Glutamatergic neuron (in vitro differentiated cells): Measurements from ENCODE around the gene LAMB1. TPM values are rescaled to one million over a fixed set of nuclear protein-coding genes. Genes with fewer than 3 reads are reported as not detected.

ENCODE experiments used
- DNase-seq: peaks from one replicate; pipeline ENCODE4 v3.0.0; 2022
- H3K27ac Mint-ChIP-seq: one replicate; pipeline ENCODE4 v1.8.0; 2020; ENCODE audit warnings: mild to moderate bottlenecking, mixed read lengths, inconsistent platforms; ENCODE audit not compliant: unreplicated experiment
- H3K27me3 Mint-ChIP-seq: one replicate; pipeline ENCODE4 v1.8.0; 2020; ENCODE audit warnings: mild to moderate bottlenecking, moderate library complexity, mixed read lengths, inconsistent platforms; ENCODE audit not compliant: unreplicated experiment
- H3K36me3 Mint-ChIP-seq: one replicate; pipeline ENCODE4 v1.8.0; 2020; ENCODE audit warnings: mild to moderate bottlenecking, mixed read lengths, inconsistent platforms; ENCODE audit not compliant: unreplicated experiment
- H3K4me1 Mint-ChIP-seq: one replicate; pipeline ENCODE4 v1.8.0; 2020; ENCODE audit warnings: mild to moderate bottlenecking, low read depth, mixed read lengths, inconsistent platforms; ENCODE audit not compliant: unreplicated experiment
- H3K4me3 Mint-ChIP-seq: one replicate; pipeline ENCODE4 v1.8.0; 2020; ENCODE audit warnings: mild to moderate bottlenecking, mixed read lengths, inconsistent platforms; ENCODE audit not compliant: unreplicated experiment
- H3K9me3 Mint-ChIP-seq: one replicate; pipeline ENCODE4 v1.8.0; 2020; ENCODE audit warnings: mild to moderate bottlenecking, moderate library complexity, mixed read lengths, inconsistent platforms; ENCODE audit not compliant: unreplicated experiment
- total RNA-seq: library from RNA; stranded (reverse); fragmentation: NEBNext Ultra II Directional; extraction: Animal tissue kit (Norgen Biotek cat#: 25700); gene quantifications from one replicate; pipeline ENCODE4 v1.2.1, GENCODE V29; 2021; ENCODE audit not compliant: unreplicated experiment
- TF ChIP-seq, protein P1 (sequence below): fragments of 200-600 bp; sonication (generic); IDR thresholded peaks from one replicate; pipeline ENCODE4 v1.5.0; 2021; ENCODE audit not compliant: partially characterized antibody, unreplicated experiment

LAMB1 gene
- total RNA-seq, 1 donor from 2014 or later, result 326 TPM

- TF ChIP-seq, protein P1, sequence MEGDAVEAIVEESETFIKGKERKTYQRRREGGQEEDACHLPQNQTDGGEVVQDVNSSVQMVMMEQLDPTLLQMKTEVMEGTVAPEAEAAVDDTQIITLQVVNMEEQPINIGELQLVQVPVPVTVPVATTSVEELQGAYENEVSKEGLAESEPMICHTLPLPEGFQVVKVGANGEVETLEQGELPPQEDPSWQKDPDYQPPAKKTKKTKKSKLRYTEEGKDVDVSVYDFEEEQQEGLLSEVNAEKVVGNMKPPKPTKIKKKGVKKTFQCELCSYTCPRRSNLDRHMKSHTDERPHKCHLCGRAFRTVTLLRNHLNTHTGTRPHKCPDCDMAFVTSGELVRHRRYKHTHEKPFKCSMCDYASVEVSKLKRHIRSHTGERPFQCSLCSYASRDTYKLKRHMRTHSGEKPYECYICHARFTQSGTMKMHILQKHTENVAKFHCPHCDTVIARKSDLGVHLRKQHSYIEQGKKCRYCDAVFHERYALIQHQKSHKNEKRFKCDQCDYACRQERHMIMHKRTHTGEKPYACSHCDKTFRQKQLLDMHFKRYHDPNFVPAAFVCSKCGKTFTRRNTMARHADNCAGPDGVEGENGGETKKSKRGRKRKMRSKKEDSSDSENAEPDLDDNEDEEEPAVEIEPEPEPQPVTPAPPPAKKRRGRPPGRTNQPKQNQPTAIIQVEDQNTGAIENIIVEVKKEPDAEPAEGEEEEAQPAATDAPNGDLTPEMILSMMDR, result no peak
- H3K4me1 Mint-ChIP-seq, result peaks cover 23% of the 10 kb centered on the region
- no peaks in the 10 kb centered on the region for H3K27me3 Mint-ChIP-seq
- no peak overlapping the region for H3K27ac Mint-ChIP-seq
- H3K9me3 Mint-ChIP-seq, result peaks cover 2% of the 10 kb centered on the region
- peaks cover 5% of the 10 kb centered on the region for H3K36me3 Mint-ChIP-seq
- DNase-seq, result no peak
- no peak overlapping the region for H3K4me3 Mint-ChIP-seq
These were observed 13.2 kb downstream of the LAMB1 start for GRCh38 chr7:107989618-107990373.

DNA sequence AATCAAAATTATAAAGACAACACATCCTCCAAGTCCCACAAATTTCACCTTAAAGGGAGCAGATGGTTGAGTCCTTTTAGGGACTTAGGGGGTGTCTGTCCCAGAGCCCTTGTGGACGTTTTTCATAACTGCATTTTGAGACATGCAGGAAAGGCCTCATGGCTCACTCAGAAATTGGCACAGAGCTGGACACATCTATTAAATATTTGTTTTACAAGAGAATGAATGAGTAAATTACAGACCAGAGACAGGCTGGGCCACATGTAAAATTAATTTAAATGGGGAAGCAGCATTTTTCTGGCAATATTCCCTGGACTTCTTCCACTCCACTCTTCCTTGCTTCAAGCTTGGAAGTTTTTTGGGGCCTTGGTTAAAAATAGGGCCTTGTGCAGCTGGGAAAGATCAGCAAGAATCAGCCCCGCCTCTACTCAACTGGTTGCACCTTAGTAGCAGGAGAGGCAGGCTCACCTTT is 20.0 kb downstream of the LAMB1 start:
- peaks cover 4% of the 10 kb centered on the region for H3K36me3 Mint-ChIP-seq
- TF ChIP-seq, protein P1, result peak; percentile 44
- H3K4me1 Mint-ChIP-seq, result peaks cover 10% of the 10 kb centered on the region
- H3K4me3 Mint-ChIP-seq, result no peak overlapping the region
- DNase-seq, result no peak
- no peaks in the 10 kb centered on the region for H3K27me3 Mint-ChIP-seq
- H3K9me3 Mint-ChIP-seq, result no peaks in the 10 kb centered on the region
- H3K27ac Mint-ChIP-seq, result no peak overlapping the region

DNA sequence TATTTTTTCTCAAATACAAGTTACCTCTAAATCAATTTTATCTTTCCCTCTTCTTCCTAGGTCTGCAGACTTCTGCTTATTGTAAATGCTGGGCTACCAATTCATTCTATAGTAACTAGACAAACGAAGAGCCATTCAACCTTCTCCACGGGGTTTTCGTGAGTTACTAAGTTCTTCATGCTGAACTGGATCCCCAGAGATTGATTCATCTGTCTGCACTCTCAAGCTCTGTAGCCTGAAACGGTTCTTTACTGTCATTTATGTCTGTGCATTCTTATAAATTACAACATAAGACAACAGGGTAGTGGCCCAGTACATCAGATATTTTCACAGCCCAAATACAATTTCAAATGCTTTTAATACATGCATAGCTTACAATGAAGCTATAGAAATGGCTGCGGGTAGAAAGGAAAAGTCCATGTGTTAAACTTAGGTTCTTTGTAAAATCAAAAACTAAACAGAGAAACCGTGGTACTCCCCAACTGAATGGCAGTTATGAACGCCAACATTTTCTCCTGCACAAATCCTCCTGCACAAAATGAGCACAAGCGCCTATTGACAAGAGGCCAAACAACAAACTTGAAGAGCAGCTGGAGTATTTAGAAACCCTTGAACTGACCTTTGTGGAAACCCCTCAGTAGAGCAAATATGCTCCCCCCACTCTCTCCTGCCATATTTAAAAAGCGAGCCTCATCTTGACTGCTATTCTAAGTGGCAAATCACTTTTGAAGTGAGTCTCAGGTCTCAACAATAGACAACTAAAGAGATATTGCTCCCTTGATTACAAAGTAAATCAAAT is 20.7 kb downstream of the LAMB1 start:
- Mint-ChIP-seq H3K36me3 (peaks cover 4% of the 10 kb centered on the region), H3K9me3 (no peaks in the 10 kb centered on the region), H3K4me3 (no peak overlapping the region), H3K4me1 (peaks cover 10% of the 10 kb centered on the region), H3K27ac (no peak overlapping the region), H3K27me3 (no peaks in the 10 kb centered on the region)
- no peak for DNase-seq
- TF ChIP-seq, protein P1, result no peak

DNA sequence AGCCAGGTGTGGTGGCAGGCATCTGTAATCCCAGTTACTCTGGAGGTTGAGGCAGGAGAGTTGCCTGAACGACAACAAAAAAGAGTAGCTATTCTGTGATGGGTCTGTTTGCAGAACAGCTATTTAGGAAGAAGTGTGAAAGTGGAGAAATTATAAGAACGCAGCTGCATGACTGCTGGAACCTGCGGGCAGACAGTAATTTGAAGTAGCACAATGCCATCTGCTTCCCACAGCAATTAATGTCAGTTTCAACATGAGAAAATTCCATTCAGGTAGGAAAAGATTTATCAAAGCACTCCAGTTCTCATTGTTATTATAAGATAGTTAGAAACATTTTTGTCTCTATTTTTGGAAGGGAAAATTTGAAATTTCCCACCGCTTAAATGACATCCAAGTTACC is 21.5 kb downstream of the LAMB1 start:
- Mint-ChIP-seq H3K27ac (no peak overlapping the region), H3K4me1 (peaks cover 10% of the 10 kb centered on the region), H3K36me3 (peaks cover 4% of the 10 kb centered on the region), H3K4me3 (no peak overlapping the region), H3K9me3 (no peaks in the 10 kb centered on the region), H3K27me3 (no peaks in the 10 kb centered on the region)
- DNase-seq, result no peak
- TF ChIP-seq, protein P1, result no peak
